SK-N-DZ (cell line): ENCODE results near the gene TRMT61A.
"Not testable (repeated sequence)": the region's sequence is repeated elsewhere in the genome, so short reads cannot be mapped to it uniquely, and the experiment has no call there.

ENCODE experiments used
- DNase-seq: peaks from one replicate; pipeline ENCODE4 v3.0.0-alpha.2; 2015; ENCODE audit warnings: low spot score

Gene TRMT61A

DNA sequence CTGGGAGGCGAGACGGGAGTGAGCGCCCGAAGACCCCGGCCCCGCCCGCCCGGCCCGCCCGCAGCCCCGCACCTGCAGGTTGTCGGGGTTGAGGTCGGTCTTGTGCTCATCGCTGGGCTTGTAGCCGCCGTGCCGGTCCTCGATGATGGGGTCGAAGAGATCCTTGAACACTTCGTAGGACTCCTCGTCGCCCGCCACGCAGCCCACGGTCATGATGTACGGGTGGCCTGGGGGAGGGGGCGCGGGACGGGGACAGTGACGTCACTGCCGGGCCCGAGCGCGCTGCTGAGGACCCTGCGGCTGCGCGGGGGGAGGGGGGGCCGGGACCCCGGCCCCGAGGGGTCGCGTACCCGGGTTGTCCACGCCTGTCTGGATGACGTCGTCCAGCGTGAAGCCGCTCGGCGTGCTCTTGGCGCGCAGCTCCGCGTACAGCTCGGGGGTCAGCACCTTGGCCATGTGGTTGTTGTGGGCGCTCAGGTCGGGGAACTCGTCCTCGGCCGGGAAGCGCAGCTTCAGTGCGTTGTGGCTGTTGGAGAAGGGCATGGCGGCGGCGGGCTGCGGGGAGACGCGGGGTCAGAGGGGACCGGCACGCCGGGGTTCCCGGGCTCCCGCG is 6.9 kb upstream of the TRMT61A start:
- DNase-seq: no peak

DNA sequence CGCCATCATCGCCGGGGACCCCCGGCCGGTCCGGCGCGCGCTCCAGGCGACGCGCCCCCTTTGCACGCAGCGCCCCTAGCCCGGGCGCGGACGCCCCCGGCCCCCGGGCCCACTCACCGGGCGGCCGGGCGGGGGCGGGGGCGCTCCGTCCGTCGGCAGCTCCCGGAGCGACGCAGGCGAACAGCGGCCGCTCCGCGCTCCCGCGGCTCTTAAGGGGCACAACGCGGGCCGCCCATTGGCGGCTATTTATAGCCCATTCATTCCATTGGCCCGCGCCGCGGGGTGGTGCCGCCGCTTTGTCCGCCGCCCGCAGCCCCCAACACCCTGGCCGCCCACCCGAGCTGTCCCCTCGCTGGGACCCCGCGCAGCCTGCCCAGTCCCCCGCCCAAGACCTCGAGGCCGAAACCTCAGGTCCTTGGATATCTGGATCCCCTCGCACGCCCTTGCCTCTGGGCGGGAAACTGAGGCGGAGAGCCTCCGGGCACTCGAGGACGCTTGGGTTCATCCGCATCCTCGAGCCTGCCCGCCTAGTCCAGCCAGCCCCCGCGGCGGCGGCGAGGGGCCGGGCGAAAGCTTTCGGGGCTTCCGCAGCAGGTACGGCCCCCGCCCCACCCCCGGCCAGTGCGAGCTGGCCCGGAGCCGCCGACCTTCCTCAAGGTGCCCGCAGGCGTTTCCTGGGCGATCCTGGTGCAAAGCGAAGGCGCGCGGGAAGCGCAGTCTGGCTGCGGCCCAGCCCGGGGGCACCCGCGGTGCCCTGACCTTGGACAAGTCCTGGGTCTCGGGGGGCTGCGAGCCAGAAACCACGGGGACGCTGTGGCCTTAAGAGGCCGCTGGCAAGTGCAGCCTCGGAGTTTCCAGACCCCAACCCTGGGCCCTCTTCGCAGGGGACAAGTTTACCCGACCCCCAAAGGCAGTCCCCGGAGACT is 6.1 kb upstream of the TRMT61A start, which contains the start of gene CKB:
CKB (minus strand) TSS at position 182 of the 926 bp plus-strand sequence. CDS start 337 bp downstream, outside the sequence.
- peak; percentile 76 for DNase-seq

DNA sequence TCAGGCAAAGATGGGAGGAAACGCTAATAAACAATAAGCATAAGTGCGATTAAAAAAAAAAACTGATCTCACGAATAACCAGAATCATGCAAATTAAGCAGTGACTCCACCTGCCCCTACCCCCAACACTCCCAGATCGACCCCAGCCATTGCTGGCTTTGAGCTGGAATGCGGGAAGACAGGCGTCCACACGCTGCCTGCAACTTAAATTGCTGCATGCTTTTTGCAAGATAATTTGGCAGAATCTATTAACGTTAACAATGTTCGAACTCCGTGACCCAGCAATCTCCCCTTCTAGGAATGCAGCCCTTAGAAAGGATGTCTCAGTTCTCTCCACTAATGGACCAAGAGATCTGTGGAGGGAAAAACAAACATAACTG is 5.4 kb upstream of the TRMT61A start:
- no peak for DNase-seq

DNA sequence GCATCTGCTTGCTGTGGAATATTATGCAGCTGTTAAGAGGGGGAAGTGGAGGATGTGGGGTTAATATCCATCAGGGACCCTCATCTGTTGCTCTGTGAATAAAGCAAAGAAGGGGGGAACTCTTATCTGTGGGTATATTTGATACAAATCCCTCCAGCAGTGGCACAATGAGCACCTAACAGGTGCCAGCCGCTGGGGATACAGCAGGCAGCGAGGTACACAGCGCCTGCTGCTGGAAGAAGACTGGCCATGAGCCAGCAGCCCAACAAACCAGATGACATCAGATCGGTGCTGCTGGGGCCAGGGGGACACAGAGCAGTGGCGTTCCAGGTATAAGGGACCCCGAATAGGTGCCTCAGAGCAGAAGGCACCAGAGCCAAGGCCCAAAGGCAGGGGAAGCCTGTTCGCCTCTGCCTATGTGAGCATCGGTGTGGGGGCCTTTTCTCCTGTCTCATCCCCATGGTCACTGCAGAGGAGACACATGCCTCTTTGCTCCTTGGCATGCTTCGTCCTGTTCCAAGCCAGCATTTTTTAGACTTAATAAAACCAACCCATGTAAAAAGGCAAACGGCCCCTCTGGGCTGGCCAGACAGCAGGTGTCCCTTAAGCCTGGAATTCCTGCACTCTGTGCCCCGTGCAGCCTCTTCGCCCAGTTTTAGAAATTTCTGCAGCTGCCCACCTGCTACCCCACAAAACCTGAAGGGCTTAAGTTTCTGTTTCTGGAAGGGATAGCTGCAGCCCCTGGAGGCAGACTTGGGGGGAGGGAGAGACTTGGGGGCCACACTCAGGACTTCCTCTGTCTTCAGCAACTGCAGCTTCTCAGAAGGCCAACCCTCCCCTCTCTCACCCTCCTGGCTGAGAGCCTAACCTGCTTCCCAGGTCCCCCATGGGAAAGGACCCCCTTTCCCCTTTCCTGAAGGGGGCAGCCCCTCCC is 4.7 kb upstream of the TRMT61A start:
- DNase-seq: no peak

DNA sequence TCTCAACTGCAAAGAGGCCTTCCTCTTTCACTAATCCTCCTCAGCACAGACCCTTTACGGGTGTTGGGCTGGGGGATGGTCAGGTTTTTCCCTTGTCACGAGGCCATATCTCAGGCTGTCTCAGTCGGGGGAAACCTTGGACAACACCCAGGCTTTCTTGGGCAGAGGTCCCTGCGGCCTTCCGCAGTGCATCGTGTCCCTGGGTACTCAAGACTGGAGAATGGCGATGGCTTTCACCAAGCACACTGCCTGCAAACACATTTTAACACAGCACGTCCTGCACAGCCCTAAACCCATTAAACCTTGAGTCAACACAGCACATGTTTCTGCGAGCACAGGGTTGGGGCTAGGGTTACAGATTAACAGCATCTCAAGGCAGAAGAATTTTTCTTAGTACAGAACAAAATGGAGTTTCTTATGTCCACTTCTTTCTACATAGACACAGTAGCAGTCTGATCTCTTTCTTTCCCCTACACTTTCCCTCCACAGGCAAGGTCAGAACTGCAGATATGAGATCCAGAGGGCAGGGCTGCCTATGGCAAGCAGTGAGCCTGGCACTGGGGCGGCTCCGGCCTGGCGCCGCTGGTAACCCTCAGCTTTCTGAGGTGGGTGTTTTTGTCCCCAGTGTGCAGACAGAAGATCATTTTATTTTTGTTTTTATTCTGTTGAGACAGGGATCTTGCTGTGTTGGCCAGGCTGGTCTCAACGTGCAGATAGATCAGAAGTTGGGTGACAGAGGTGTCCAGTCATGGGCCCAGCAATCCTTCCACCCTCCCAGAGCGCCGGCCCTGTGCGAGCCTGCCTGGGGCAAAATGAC is 3.4 kb upstream of the TRMT61A start:
- not testable (repeated sequence) for DNase-seq

DNA sequence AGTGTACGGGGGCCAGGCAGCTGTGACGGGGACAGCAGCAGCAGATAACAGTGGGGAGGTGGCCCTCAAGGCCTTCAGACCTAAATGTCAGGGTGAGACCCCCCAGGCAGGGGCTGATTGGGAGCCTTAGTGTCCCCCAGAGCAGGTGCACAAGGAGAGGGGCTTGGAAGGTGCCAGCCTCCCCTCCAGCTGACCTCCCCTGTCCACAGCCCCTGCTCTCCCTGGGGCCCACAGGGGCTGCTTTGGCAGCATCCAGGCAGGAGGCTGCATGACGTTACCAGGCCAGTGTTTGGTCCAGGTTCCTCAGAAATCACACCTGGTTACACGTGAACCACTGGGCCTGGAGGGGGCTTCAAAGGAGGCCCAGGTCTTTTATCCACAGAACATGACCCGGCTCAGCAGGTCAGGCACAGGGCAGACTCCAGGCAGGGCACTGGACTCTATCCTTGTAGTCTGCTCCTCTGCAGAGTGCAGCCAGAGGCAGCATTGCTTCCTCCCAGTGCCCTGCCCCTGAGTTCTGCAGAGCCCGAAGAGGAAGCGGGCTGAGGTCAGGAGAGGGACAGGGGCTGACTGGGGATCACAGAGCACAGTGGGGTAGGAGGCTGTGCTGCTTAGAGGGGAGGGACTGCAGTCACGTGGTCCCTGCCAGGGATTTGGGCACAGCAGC is 2.6 kb upstream of the TRMT61A start:
- DNase-seq: no peak

DNA sequence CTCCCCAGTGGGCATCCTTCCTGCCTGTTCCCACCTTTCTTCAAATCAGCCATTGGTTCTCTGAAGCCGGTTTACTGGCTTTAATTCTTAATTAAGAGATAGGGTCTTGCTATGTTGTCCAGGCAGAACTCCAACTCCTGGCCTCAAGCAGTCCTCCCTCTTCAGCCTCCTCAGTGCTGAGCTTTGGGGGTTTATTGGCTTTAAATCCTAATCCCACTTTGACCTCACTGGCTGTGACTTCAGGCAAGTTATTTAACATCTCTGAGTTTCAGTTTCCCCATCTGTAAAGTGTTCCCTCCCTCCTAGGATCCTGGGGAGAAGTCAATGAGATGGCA is 2.1 kb upstream of the TRMT61A start:
- DNase-seq: no peak

DNA sequence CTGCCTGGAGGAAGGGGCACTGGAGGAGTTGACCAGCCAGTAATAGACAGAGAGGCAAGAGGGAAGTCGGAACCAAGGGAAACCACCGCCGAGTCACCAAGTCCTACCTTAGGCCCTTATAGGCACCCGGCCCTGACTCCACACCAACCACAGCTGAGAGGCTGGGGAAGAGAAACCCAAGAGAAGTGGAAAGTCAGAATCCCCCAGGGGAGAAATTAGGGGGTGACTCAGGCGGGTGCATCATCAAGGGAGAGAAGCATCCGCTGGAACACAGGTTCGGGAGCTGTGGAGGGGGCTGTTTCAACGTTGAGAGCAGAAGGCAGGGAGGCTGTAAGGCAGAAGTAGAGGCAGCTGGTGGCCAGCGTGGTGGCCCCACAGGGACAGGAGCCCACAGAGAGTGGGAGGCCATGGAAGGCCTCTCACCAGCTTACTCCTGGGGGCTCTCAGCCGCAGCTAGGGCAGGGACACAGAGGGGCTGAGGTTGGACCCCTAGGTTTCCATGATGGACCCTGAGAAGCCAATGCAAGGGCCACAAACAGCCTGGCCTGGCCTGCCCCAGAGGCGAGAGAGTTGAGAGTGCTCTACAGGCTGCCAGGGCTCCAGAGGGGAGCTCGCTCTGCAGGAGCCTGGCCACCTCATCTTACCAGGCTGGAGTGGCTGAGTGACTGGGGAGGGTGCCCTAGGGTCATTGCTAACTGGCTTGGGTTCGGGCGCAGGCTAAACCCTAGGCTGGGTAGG is 1.4 kb upstream of the TRMT61A start:
- DNase-seq: no peak

DNA sequence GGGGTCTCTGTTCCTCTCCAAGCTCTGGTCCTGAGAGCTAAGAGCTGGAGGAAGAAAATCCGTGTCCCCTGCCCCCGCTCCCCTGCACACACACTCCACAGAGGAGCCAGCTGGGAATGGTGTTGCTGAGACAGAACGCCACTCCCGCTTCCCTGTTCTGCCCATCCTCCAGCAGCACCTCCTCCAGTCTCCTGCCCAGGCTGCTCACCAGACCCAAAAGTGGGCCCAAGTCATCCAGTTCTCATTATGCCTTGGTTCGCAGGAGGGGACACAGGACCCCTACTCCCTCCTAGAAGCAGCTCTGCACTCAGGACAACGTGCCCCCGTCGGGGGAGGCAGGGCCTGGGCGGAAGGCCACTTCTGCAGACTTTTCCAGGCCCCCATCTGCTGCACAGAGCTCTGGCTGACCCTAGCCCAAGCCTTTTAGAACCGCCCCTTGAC is 830 bp upstream of the TRMT61A start:
- no peak for DNase-seq

DNA sequence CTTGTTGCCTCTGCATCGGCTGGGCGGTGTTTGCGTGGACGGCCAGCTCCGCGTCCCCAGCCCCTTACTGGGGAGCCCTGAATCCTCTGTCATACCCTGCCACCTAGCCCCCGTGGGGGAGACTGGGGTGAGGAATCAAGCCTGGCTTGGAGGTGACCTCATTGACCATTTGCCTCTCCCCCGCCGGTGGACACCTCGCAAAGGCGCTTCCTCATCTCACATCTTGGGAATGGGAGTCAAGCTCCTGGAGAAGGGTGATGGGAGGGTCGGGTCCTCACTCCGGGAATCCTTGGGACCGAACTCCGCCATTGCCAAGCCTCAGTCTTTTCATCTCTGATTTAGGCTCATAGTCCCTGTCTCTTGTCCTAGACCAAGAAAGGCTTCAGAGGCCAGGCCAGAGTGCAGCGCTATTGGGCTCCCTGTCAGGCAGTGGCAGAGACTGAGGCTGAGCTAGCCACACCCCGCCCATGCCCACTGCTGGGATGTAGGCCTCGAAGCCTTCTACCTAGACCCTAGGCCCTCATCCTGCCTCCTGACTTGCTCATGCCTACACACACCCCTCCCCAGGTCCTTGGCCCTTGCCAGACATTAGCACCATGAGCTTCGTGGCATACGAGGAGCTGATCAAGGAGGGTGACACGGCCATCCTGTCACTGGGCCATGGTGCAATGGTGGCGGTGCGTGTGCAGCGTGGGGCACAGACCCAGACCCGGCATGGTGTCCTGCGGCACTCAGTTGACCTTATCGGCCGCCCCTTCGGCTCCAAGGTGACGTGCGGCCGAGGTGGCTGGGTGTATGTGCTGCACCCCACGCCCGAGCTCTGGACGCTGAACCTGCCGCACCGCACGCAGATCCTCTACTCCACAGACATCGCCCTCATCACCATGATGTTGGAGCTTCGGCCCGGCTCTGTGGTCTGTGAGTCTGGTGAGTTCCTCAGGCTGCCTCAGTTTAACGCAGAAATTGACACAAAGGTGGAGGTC is 678 bp downstream of the TRMT61A start:
- DNase-seq: no peak

DNA sequence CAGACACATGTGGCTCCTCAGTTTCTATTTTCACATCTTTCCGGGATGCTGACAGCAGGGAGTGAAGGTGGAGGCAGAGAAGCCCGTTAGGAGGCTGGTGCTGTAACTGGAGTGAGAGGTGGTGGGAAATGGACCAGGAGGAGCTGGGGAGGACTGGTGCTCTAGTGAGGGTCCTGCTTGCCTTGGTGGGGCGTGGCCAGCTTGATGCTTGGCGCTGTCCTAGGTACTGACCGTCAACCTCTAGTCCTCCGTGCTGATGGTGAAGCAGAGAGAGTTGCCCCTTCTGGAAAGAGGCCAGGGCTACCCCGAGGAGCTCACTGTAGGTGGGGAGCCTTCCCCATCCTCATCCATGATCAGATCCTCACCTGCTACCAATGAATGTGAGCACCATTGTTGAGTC is 1.4 kb downstream of the TRMT61A start:
- DNase-seq: no peak

DNA sequence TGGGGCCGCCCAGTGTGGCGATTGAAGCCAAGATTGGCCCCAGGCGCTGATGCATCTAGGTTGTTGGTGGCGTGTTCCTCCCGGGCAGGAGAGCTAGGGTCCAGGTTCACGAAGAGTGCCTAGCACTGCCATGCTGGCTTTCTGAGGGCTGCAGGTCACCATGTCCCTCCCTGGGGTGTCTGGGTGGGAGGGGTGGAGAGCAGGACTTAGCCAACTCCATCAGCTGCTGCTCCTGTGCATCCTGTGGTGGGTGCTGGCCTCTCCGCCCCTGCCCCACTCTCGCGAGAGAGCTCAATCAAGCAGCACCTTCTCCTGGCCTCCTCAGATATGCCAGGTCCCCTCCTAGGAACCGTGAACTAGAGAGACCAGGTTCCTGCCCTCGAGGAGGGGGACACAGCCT is 1.8 kb downstream of the TRMT61A start:
- no peak for DNase-seq

DNA sequence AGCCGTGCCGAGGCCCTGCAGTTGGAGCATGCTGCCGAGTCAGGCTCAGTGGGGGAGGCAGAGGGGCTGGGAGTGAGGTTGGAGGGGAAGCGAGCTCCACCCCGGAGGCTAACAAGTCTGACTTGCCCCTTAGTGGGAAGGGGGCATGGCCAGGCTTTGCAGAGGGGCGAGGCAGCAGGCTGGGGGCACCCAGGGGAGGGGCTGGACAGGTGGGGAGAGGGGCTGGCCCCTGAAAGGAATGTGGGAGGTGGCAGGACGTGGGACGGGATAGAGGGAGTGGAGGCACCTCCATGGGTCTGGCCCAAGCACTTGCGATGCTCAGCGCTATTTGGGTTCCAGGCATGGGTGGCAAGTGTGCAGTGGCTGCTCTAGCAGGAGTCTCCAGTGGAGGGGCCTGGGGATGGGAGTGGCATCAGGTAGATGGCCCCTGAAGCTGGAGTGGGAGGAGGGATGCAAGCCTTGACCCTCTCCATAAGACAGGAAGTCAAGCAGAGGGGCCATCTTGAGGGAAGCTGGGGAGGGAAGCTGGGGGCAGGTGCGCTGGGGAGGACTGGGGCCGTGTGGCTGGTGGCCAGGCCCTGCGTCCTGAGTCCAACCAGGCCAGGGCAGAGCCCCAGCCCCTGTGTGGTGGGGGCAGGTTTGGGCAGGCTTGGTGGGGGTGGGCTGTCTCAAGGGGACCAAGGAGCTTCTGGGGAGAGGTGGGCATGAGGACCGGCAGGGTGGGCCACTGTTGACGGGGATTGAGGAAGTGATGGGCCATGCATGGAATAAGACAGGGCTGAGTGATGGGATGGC is 2.6 kb downstream of the TRMT61A start:
- DNase-seq: no peak

DNA sequence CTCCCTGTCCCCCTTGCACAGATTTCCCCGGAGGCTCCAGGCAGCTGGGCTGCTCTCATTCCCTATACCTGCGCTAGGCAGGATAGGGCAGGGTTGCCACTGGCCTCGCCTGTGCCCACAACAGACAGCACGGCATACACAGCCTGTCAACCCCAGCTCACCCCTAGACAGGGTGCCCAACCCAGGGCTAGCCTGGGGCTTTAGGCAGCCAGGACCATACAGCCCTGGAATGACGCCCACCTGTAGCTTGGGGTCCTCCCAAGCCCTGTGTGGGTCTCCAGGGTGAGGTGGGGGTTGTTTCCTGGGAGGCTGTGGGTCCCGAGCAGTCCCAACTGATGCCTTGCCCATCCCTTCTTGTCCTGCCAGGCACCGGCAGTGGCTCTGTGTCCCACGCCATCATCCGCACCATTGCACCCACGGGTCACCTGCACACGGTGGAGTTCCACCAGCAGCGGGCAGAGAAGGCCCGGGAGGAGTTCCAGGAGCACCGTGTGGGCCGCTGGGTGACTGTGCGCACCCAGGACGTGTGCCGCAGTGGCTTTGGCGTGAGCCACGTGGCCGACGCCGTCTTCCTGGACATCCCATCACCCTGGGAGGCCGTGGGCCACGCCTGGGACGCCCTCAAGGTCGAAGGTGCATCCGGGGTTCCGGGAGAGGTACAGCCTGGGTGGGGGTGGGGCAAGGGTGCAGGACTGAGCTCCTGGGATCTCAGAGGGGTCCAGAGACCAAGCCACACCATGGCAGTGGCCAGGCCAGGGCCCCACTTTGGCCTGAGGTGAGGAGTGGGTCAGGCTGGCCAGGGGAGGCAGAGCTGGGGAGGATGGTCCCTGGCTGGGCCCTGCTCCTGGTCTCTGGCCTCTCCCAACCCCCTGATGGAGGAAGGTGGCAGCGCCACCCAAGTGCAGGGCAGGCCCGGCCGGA is 3.5 kb downstream of the TRMT61A start:
- no peak for DNase-seq

DNA sequence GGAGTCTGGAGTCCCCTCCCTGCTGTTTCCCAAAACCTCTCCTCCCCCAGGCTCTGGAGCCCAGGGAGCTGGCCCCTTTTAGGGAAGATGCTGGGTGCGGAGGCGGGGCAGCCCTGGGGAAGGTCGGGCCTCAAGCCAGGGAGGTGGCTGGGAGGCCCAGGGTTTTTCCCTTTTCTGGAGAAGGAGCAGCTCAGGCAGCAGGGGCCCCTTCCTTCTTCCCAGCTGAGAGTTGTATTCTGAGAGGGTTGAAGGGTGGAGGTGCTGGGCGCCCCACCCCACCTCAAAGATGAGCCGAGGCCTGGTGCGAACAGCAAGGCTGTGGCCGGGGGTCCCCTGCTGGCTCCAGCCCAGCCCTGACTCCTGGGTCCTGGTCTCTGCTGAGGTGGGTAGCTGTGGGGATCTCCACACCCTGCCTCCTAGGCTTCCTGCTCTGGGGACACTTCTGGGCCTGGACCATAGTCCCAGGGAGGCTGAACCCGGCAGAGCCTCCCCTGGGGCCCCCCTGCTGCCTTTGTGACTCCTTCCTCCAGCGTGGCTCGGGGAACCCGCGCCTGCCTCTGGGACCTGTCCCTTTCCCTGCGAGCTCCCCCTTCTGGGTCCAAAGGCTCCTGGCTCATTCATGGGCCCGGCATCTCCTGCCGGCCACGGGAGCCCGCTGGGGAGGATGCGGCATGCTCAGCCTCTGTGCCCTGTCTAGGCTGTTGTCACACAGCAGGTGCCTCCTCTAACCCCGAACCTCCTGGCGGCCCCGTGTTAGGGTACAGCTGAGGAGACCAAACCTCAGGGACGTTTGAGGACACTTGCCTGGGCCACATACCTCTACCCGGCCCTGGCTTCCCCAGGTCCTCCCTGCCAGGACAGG is 4.4 kb downstream of the TRMT61A start:
- DNase-seq: no peak
